Activated naive CD4-positive, alpha-beta T cell treated with anti-CD3 and anti-CD28 coated beads, Interleukin-2, amount 50 U/mL, for 16 hours (primary cell): ENCODE results near the gene IGF1.
"Not testable (repeated sequence)": the region's sequence is repeated elsewhere in the genome, so short reads cannot be mapped to it uniquely, and the experiment has no call there.

Source experiments
- DNase-seq: peaks from one replicate; pipeline ENCODE4 v3.0.0-alpha.2; 2020

The IGF1 gene

DNA sequence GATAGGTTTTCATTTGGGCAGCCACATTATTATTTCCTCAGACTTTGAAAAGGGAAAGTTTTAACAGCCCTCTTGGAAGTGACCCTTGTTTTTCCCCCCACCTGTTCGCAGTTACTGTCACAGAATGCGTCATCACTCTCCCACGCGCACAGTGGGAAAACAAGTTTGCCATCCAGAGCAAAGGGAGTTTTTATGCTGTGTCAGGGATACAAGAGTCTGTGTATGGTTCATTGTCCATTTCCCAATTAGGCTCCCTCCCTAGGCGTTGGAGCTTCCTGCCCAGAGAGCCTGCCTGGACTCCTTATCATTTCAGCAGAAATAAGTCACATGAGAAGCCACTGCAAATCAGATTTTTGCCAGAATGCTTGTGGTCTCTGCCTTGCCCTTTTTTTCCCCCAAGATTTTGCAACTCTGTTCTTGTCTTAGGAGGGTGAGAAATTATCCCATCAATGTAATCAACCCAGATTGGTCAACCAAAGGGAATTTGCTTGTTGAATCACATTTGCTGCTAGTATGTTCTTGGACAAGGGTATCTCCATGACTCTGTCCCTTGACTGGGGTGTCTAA lies 104.1 kb downstream of the IGF1 start:
- no peak for DNase-seq

DNA sequence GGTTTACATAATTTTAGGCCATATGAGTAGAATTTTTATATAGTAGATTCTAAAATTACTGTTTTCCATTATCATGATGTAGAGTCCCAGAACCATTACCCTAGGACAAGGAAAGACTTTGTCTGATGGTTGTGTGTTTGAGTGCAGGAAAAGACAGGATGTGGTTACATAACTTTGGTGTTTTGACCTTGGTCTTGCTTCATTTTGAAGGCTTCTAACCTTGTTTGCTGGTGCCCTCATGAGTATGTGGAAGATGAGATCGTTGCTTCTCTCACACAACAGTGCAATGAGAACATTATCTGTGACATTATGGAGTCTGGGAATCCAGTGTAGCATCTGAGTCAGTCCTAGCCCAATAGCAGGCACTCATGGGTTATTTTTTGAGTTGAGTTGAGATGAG lies 106.2 kb downstream of the IGF1 start:
- no peak for DNase-seq

DNA sequence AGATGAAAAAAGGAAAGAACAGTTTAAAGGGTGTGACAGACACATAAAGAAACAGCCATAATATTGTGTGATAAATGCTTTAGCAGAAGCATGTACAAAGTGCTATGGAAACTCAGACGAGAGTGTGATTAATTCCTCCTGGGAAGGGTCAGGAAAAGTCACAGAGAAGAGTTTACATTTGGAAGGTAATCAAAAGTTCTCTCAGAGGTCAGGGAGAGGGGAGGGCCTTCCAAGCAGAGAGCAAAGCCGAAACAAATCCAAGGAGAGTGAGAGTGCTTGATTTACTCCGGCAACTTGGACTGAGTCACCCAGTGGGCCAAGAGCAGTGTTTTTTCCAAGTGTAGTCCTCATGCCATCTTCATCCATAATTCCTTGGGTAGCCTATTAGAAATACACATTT lies 108.3 kb downstream of the IGF1 start:
- no peak for DNase-seq

DNA sequence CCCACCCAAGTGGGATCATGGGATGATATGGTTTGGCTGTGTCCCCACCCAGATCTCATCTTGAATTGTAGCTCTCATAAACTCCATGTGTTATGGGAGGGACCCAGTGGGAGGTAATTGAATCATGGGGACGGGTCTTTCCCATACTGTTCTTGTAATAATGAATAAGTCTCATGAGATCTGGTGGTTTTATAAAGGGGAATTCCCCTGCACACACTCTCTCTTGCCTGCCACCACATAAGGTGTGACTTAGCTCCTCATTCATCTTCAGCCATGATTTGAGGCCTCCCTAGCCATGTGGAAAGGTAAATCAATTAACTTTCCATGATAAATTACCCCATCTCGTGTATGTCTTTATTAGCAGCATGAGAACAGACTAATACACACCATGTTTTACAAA lies 109.2 kb downstream of the IGF1 start:
- no peak for DNase-seq

DNA sequence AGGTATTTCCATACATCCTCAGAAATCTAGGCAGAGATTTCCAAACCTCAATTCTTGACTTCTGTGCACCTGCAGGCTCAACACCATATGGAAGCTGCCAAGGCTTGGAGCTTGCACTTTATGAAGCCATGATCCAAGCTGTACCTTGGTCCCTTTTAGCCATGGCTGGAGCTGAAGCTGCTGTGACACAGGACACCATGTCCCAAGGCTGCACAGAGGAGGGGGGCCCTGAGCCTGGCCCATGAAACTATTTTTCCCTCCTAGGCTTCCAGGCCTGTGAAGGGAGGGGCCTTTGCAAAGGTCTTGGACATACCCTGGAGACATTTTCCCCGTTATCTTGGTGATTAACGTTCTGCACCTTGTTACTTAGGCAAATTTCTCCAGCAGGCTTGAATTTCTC lies 110.5 kb downstream of the IGF1 start:
- no peak for DNase-seq

DNA sequence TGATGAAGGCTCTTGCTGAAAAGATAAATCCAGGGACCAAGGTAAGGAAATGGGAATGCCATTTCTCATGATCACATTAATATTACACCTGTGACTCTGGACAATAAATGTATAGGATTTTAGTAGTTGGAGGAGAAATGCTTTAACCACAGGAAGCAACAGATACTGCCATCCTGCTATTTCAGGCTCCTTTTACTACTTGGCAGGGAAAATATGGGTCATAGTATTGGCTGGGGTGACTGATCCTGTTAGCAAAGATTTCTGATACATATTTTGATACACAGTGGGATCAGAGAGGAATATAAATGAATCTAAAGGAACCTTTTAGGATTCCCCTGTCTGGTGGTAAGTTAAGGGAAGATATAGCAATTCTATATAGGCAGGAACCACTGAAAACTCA lies 115.0 kb downstream of the IGF1 start:
- no peak for DNase-seq

DNA sequence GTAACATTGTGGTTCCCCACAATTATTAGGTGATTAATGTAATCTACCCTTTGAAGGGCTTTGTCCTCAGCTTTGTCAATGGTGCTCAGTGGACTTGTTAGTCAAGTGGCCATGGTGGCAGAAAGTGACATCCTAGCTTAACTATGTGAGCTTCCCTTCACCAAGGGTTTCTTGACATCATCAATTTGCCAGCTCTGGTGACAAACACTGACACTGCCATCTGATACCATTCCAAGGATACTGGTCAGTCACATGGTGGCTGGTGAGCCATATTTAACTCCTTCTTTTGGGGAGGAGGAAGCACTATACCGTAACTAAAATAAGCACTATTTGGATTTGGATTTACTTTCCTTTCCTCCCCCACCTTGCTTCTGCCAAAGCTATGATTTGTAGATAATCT lies 115.7 kb downstream of the IGF1 start:
- no peak for DNase-seq

DNA sequence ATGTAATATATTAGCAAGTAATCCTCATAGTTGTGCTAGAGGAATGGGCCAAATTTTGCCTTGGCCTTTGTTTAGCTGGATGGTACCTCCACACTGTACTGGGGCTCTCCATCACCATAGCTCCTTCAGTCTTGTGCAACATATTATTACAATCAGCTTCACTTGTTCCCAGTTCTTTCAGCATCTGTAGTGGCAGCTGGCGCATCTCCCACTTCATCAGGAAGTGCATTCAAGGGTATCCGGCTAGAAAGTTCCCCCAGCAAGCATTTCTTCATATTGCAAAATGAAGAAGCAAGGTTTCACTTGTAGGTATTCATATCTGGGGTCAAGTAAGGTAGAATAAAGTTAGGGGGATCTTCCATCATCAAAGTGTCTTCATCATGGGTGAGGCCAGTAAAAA lies 123.7 kb downstream of the IGF1 start:
- DNase-seq: no peak

DNA sequence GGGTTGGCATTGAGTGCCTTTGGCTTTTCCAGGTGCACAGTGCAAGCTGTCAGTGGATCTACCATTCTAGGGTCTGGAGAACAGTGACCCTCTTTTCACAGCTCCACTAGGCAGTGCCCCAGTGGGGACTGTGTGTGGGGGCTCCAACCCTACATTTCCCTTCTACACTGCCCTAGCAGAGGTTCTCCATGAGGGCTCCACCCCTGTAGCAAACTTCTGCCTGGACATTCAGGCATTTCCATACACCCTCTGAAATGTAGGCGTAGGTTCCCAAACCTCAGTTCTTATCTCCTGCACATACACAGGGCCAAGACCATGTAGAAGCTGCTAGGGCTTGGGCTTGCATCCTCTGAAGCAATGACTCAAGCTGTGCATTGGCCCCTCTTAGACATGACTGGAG lies 126.1 kb downstream of the IGF1 start:
- DNase-seq: not testable (repeated sequence)

DNA sequence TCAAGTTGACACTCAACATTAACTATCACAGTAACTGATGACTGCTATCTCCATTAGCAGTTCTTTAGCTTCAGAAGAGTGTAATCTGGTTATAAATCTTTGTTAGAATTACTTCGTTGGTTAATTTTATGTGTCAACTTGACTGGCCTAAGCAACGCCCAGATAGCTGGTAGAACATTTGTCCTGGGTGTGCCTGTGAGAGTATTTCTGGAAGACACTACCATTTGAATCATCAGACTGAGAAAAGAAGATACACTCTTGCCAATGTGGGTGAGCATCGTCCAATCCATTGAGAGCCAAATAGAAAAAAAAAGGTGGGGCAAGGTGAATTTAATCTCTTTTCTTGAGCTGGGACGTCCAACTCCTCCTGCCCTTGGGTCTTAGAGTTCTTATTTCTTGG lies 129.0 kb downstream of the IGF1 start:
- DNase-seq: no peak

DNA sequence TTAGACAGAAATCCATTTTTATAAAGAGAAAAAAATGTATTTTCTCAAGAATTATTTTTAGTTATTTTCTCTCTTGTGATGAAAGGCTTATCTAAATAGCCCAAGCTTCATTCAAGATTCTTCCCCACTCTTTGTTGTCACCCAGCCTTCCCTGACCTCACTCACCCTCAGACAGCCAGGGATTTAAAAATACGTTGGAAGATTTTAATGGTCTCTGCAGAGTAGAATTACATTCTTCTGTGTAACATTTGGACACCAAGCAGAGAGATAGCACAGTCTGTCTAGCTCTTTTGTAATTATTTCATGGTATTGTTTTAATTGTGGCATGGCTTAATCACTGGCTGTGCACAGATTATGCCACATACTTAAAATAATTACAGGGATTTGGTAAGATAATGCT lies 130.3 kb downstream of the IGF1 start:
- DNase-seq: no peak

DNA sequence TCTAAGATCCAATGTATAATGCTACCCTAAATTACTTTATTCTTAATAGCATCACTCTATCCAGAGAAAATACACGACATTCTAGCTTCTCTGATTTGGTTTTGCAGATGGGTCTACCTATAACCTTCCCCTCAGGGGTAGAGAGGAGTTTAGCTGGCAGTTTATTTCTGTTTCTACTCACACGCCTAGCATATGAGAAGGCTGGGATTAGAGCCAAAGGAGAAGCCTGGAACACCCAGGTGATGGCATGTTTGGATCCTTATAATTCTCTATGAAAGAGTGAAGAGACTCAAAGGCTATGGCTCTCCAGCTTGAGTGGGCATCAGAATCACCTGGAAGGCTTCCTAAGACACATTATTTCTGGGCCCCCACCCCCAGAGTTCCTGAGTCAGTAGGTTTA lies 131.3 kb downstream of the IGF1 start:
- DNase-seq: no peak

DNA sequence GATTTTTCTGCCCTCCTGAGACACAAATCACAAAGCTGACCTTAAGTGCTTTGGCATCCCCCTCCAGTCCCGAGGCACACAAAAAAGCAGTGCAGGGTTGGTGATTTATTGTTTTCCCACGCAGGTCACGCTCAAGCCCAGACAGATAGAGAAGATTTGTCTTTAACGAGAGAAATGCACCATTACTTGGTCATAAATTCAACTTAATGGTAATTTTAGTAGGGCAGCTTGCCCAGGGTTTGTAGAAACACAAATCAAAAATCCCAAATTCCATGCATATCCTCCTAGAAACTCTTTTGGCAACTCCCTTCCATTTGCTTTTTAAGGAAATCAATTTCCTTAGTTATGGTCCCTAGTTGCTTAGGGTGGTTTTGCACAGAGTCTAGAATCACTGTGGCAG lies 132.6 kb downstream of the IGF1 start:
- DNase-seq: no peak
